HG03571 (cell line): ENCODE data around the gene SLC25A25.

Experiments used
- ATAC-seq: cut with Tn5 transposase; IDR thresholded peaks from one replicate; pipeline ENCODE4 v1.9.1; 2021; ENCODE audit not compliant: unreplicated experiment

SLC25A25 gene

GRCh38 chr9:128096616-128097536 lies 28.8 kb downstream of the SLC25A25 start:
- no peak for ATAC-seq

GRCh38 chr9:128097543-128098296 lies 29.7 kb downstream of the SLC25A25 start:
- no peak for ATAC-seq

GRCh38 chr9:128098297-128099230 lies 30.5 kb downstream of the SLC25A25 start:
- ATAC-seq, result no peak

GRCh38 chr9:128099231-128099931 lies 31.3 kb downstream of the SLC25A25 start:
- no peak for ATAC-seq

- ATAC-seq, result no peak
These were observed 32.0 kb downstream of the SLC25A25 start for GRCh38 chr9:128099932-128100491.

- ATAC-seq, result no peak
These were observed 32.5 kb downstream of the SLC25A25 start for GRCh38 chr9:128100581-128100980.

- no peak for ATAC-seq
These were observed 33.2 kb downstream of the SLC25A25 start for GRCh38 chr9:128101231-128101661.

- ATAC-seq, result no peak
These were observed 33.7 kb downstream of the SLC25A25 start for GRCh38 chr9:128101690-128102089.

GRCh38 chr9:128102196-128102595 lies 34.2 kb downstream of the SLC25A25 start:
- no peak for ATAC-seq

- ATAC-seq, result no peak
These were observed 35.0 kb downstream of the SLC25A25 start for GRCh38 chr9:128102861-128103588.

- ATAC-seq, result no peak
These were observed 35.5 kb downstream of the SLC25A25 start for GRCh38 chr9:128103589-128103962.

- ATAC-seq, result no peak
These were observed 36.2 kb downstream of the SLC25A25 start for GRCh38 chr9:128104171-128104618.

- no peak for ATAC-seq
These were observed 37.6 kb downstream of the SLC25A25 start for GRCh38 chr9:128105538-128106175.

GRCh38 chr9:128106181-128106939 lies 38.3 kb downstream of the SLC25A25 start:
- no peak for ATAC-seq

- no peak for ATAC-seq
These were observed 39.0 kb downstream of the SLC25A25 start for GRCh38 chr9:128106940-128107467.

- no peak for ATAC-seq
These were observed 39.6 kb downstream of the SLC25A25 start for GRCh38 chr9:128107468-128108268.
